Measurements from ENCODE around the gene CILP2. TPM values are rescaled to one million over a fixed set of nuclear protein-coding genes. Genes with fewer than 3 reads are reported as not detected.

The CILP2 gene
- total RNA-seq, 3 donors from 2014 or later, result 0.09 TPM; not detected in 2

GRCh38 chr19:19543101-19543500, 5.0 kb downstream of the CILP2 start:
- TF ChIP-seq CTCF (IDR thresholded peaks at IDR 0.05), result no peak
- no peak for DNase-seq
- H3K4me3 ChIP-seq, result no peak overlapping the region
- intact Hi-C loops (cut with DNase I, micrococcal nuclease), result no loop called here
- no peaks in the 10 kb centered on the region for H3K36me3 ChIP-seq (ENCODE audit: low read depth)
- no peaks in the 10 kb centered on the region for H3K9me3 ChIP-seq
- peaks cover 14% of the 10 kb centered on the region for H3K4me1 ChIP-seq (ENCODE audit: low read depth)
- ATAC-seq, result no peak

- no peak overlapping the region for H3K4me3 ChIP-seq
- no peaks in the 10 kb centered on the region for H3K36me3 ChIP-seq (ENCODE audit: low read depth)
- intact Hi-C loops (cut with DNase I, micrococcal nuclease), result no loop called here
- H3K9me3 ChIP-seq, result no peaks in the 10 kb centered on the region
- peaks cover 8% of the 10 kb centered on the region for H3K4me1 ChIP-seq (ENCODE audit: low read depth)
- TF ChIP-seq CTCF (IDR thresholded peaks at IDR 0.05), result no peak
- DNase-seq (no peak), ATAC-seq (no peak)
Observed at GRCh38 chr19:19543640-19544039, 5.6 kb downstream of the CILP2 start.

- intact Hi-C loops (cut with DNase I, micrococcal nuclease), result no loop called here
- no peaks in the 10 kb centered on the region for H3K36me3 ChIP-seq (ENCODE audit: low read depth)
- no peaks in the 10 kb centered on the region for H3K9me3 ChIP-seq
- no peak for DNase-seq
- H3K4me3 ChIP-seq, result no peak overlapping the region
- ATAC-seq, result no peak
- TF ChIP-seq CTCF (IDR thresholded peaks at IDR 0.05), result no peak
- H3K4me1 ChIP-seq (ENCODE audit: low read depth), result peaks cover 8% of the 10 kb centered on the region
Observed at GRCh38 chr19:19544257-19544953, 6.3 kb downstream of the CILP2 start.

GRCh38 chr19:19544954-19545591, 7.0 kb downstream of the CILP2 start:
- Histone ChIP-seq H3K4me3 (no peak overlapping the region), H3K9me3 (no peaks in the 10 kb centered on the region), H3K4me1 (ENCODE audit: low read depth) (peaks cover 8% of the 10 kb centered on the region), H3K36me3 (ENCODE audit: low read depth) (no peaks in the 10 kb centered on the region)
- DNase-seq, result no peak
- no peak for ATAC-seq
- no peak for TF ChIP-seq CTCF (IDR thresholded peaks at IDR 0.05)
- intact Hi-C loops (cut with DNase I, micrococcal nuclease), result no loop called here

- no peak for TF ChIP-seq CTCF (IDR thresholded peaks at IDR 0.05)
- Histone ChIP-seq H3K9me3 (no peaks in the 10 kb centered on the region), H3K4me1 (ENCODE audit: low read depth) (peaks cover 4% of the 10 kb centered on the region), H3K4me3 (no peak overlapping the region), H3K36me3 (ENCODE audit: low read depth) (no peaks in the 10 kb centered on the region)
- no peak for ATAC-seq
- intact Hi-C loops (cut with DNase I, micrococcal nuclease), result no loop called here
- no peak for DNase-seq
Observed at GRCh38 chr19:19545707-19546106, 7.6 kb downstream of the CILP2 start.
